Thymus (tissue), 11 donors: Measurements from ENCODE around the gene PADI6. TPM values are rescaled to one million over a fixed set of nuclear protein-coding genes. Genes with fewer than 3 reads are reported as not detected.

Experiments
- DNase-seq, 9 donors: peaks; one replicate each; pipeline ENCODE4 v3.0.0-alpha.2; 2013; ENCODE audit warnings: low spot score in 9 of 9, low read depth in 6 of 9, missing footprints in 1 of 9
- H3K27ac ChIP-seq, 2 donors: one replicate each; pipeline ENCODE4 v1.5.1; 2013; ENCODE audit warnings: control low read depth in 1 of 2, low read depth in 1 of 2, low read length in 1 of 2, mild to moderate bottlenecking in 1 of 2, moderate library complexity in 1 of 2
- H3K27me3 ChIP-seq, 2 donors: one replicate each; pipeline ENCODE4 v1.5.1; 2013; ENCODE audit warnings: low read length in 1 of 2; ENCODE audit not compliant: control insufficient read depth in 2 of 2, insufficient read depth in 1 of 2
- H3K36me3 ChIP-seq, 2 donors: one replicate each; pipeline ENCODE4 v1.5.1; 2013; ENCODE audit warnings: low read length in 1 of 2, mild to moderate bottlenecking in 1 of 2, moderate library complexity in 1 of 2; ENCODE audit not compliant: control insufficient read depth in 2 of 2, insufficient read depth in 2 of 2
- H3K4me1 ChIP-seq, 2 donors: one replicate each; pipeline ENCODE4 v1.5.1; 2013; ENCODE audit warnings: low read length in 2 of 2; ENCODE audit not compliant: control insufficient read depth in 2 of 2, insufficient read depth in 2 of 2
- H3K4me3 ChIP-seq, 2 donors: one replicate each; pipeline ENCODE4 v1.5.1; 2013; ENCODE audit warnings: low read length in 2 of 2, control low read depth in 1 of 2, mild to moderate bottlenecking in 1 of 2
- H3K9me3 ChIP-seq, 2 donors: one replicate each; pipeline ENCODE4 v1.5.1; 2013; ENCODE audit warnings: low read length in 1 of 2, mild to moderate bottlenecking in 1 of 2; ENCODE audit not compliant: control insufficient read depth in 2 of 2, insufficient read depth in 1 of 2
- WGBS: extraction: QIAGEN DNeasy Blood & Tissue Kit; methylation state at CpG from one replicate; pipeline ENCODE4 v1.1.7; 2013; 5-methylcytosine and 5-hydroxymethylcytosine counted together
- polyA plus RNA-seq: library from polyadenylated mRNA; stranded (reverse); fragments of 200-250 nt; gene quantifications from one replicate; pipeline ENCODE4 v1.2.3, GENCODE V29; 2013
- total RNA-seq: library from RNA; stranded (reverse); fragments of 120-200 nt; gene quantifications from one replicate; pipeline ENCODE4 v1.2.4, GENCODE V29; 2013
- donor health status: healthy.

PADI6 gene
- total and polyA plus RNA-seq, 2 donors = 0.09 to 0.16 TPM

DNA sequence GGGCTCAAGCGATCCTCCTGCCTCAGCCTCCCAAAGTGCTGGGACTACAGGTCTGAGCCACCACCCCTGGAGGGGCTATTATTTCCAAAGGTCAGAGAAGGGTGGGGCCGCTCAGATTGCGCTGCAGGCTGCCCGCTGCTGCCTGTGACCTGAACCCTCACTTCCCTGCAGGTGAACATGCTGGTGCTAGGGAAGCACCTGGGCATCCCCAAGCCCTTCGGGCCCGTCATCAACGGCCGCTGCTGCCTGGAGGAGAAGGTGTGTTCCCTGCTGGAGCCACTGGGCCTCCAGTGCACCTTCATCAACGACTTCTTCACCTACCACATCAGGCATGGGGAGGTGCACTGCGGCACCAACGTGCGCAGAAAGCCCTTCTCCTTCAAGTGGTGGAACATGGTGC lies 8.6 kb upstream of the PADI6 start:
- Histone ChIP-seq H3K4me1 (no peaks in the 10 kb centered on the region), H3K4me3 (no peak overlapping the region), H3K27me3 (no peaks in the 10 kb centered on the region), H3K27ac (no peak overlapping the region), H3K36me3 (no peaks in the 10 kb centered on the region), H3K9me3 (no peaks in the 10 kb centered on the region)
- DNase-seq = no peak
- WGBS = 91% methylated on average over 12 of the region's 12 CpGs

GRCh38 chr1:17363771-17364170 lies 8.2 kb upstream of the PADI6 start:
- Histone ChIP-seq H3K4me1 (no peaks in the 10 kb centered on the region), H3K27ac (no peak overlapping the region), H3K27me3 (no peaks in the 10 kb centered on the region), H3K9me3 (no peaks in the 10 kb centered on the region), H3K36me3 (no peaks in the 10 kb centered on the region), H3K4me3 (no peak overlapping the region)
- DNase-seq = no peak
- WGBS = 94% methylated on average over 4 of the region's 4 CpGs

DNA sequence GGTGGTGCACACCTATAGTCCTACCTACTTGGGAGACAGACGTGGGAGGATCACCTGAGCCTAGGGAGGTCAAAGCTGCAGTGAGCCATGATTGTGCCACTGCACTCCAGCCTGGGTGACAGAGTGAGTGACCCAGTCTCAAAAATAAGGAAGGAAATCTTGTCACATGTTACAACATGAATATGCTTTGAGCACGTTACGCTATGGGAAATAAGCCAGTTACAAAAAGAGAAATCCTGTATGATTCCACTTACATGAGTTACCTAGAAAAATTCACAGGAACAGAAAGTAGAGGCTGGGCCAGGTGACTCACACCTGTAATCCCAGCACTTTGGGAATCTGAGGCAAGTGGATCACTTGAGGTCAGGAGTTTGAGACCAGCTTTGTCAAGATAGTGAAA lies 6.7 kb upstream of the PADI6 start:
- no peaks in the 10 kb centered on the region for H3K4me1 ChIP-seq
- no peaks in the 10 kb centered on the region for H3K9me3 ChIP-seq
- no peak for DNase-seq
- H3K36me3 ChIP-seq = no peaks in the 10 kb centered on the region
- no peak overlapping the region for H3K4me3 ChIP-seq
- no peaks in the 10 kb centered on the region for H3K27me3 ChIP-seq
- no peak overlapping the region for H3K27ac ChIP-seq
- 37% methylated on average over 3 of the region's 3 CpGs for WGBS

DNA sequence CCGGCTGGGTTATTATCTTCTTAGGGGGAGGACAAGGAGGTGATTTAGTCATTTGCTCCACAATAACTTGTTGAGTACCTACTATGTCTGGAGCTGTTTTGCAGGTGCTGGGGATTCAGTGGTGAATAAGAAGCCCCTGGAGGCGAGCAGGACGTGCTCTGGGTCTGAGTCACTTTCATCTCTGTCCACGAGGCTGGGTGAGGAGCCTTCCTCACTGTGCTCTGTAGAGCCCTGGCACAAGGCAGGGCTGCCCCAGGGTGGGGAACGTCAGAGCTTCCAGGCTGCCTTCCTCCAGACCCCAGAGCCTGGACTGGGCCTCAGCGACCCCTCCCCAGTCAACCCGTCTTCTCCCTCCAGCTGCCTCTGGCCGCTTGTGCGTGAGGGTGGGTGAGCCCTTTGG lies 2.5 kb upstream of the PADI6 start:
- Histone ChIP-seq H3K4me3 (no peak overlapping the region), H3K9me3 (no peaks in the 10 kb centered on the region), H3K27me3 (no peaks in the 10 kb centered on the region), H3K36me3 (no peaks in the 10 kb centered on the region), H3K4me1 (no peaks in the 10 kb centered on the region), H3K27ac (no peak overlapping the region)
- no peak for DNase-seq
- 84% methylated on average over 9 of the region's 9 CpGs for WGBS

DNA sequence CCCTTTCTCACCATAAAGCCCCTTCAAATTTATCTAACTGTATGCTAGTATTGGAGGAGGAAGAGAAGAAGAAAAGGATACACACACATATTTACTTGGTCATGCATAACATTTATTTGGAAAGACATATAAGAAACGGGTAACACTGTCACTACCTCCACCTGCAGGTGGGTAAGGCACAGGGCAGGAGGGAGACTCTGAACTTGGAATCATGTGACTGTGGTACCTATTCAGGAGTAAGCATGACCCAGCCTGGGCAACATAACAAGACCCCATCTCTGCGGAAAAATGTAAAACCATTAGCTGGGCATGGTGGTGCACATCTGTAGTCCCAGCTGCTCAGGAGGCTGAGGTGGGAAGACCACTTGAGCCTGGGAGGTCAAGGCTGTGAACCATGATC lies 1.4 kb upstream of the PADI6 start:
- Histone ChIP-seq H3K27ac (no peak overlapping the region), H3K4me3 (no peak overlapping the region), H3K4me1 (no peaks in the 10 kb centered on the region), H3K27me3 (no peaks in the 10 kb centered on the region), H3K36me3 (no peaks in the 10 kb centered on the region), H3K9me3 (no peaks in the 10 kb centered on the region)
- DNase-seq = no peak
- WGBS = 48% methylated on average over 2 of the region's 2 CpGs

- H3K27me3 ChIP-seq = peaks cover 0 to 7% of the 10 kb centered on the region in 2 donors
- no peaks in the 10 kb centered on the region for H3K36me3 ChIP-seq
- H3K27ac ChIP-seq = no peak overlapping the region
- H3K4me1 ChIP-seq = no peaks in the 10 kb centered on the region
- 90% methylated on average over 18 of the region's 18 CpGs for WGBS
- no peak for DNase-seq
- H3K4me3 ChIP-seq = no peak overlapping the region
- H3K9me3 ChIP-seq = no peaks in the 10 kb centered on the region
Measured at GRCh38 chr1:17372955-17373354, 959 bp downstream of the PADI6 start.

- Histone ChIP-seq H3K27ac (no peak overlapping the region), H3K9me3 (no peaks in the 10 kb centered on the region), H3K36me3 (no peaks in the 10 kb centered on the region), H3K4me1 (no peaks in the 10 kb centered on the region), H3K4me3 (no peak overlapping the region), H3K27me3 (peaks cover 0 to 10% of the 10 kb centered on the region in 2 donors)
- no peak for DNase-seq
- WGBS = 95% methylated on average over 10 of the region's 10 CpGs
Measured at GRCh38 chr1:17375651-17376050, 3.7 kb downstream of the PADI6 start.

- Histone ChIP-seq H3K27ac (no peak overlapping the region), H3K4me1 (no peaks in the 10 kb centered on the region), H3K27me3 (peaks cover 0 to 10% of the 10 kb centered on the region in 2 donors), H3K4me3 (no peak overlapping the region), H3K9me3 (no peaks in the 10 kb centered on the region), H3K36me3 (no peaks in the 10 kb centered on the region)
- WGBS = 66% methylated on average over 16 of the region's 16 CpGs
- no peak for DNase-seq
Measured at GRCh38 chr1:17377325-17377953, 5.4 kb downstream of the PADI6 start.

- H3K36me3 ChIP-seq = no peaks in the 10 kb centered on the region
- no peak overlapping the region for H3K27ac ChIP-seq
- H3K9me3 ChIP-seq = no peaks in the 10 kb centered on the region
- WGBS = 98% methylated on average over 2 of the region's 2 CpGs
- peaks cover 0 to 10% of the 10 kb centered on the region in 2 donors for H3K27me3 ChIP-seq
- no peak overlapping the region for H3K4me3 ChIP-seq
- no peak for DNase-seq
- no peaks in the 10 kb centered on the region for H3K4me1 ChIP-seq
Measured at GRCh38 chr1:17381161-17381560, 9.2 kb downstream of the PADI6 start.
